Inflammatory macrophage (primary cell): ENCODE measurements around the gene EXOG.
A peak's percentile ranks its signal among the peaks of the same experiment; 100 is the strongest.

Experiments used
- DNase-seq, 2 donors: peaks; one replicate each; pipeline ENCODE4 v3.0.0-alpha.2; 2020 to 2022

Gene EXOG

DNA sequence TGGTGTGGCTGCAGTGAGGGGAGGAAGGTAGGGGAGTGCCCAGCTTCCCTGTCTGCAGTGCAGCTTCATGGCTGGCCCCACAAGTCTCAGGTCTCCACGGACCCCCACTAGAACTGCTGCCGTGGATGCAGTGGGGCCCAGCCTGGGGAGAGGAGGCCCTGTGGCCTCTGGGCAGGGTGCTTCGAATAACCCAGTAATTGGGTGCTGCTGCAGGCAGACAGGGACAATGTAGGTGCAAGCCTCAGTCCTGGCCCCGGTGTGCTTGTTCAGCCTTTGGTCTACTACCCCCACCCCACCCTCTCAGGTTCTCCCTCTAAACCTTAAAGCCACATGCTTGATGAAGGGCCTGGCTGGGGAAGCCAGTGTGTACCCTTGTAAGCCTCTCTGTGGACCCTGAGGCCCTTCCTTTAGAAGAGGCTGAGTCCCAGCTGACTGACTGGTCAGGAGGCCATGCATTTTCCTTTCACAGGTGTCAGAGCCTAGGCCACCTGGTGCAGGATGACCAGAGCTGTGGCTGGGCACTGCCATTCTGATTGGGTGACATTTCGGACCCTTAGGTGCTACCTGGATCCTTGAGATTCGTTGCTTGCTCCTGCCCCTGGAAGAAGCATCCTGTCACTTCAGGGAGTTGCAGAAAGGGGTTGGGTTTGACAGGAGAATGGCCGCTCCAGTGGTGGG, 21.1 kb upstream of the EXOG start:
- DNase-seq = no peak

DNA sequence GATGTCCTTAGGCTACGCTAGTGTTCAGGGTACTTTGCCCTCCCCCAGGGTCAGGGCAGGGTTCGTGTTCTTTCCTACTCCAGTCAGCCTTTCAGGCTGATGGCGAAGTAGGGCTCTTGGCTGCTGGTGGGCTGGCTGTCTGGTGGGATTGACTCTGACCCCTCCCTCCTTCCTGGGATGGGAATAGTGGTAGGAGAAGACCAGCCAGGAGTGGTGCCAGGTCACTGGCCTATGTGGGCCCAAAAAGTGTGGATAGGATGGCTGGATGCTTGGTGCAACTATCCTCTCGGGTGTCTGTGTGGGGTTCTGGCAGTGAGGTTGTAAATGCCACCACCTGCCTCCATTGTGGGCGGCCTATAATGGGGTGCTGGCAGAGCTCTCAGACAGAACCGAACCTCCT, 20.4 kb upstream of the EXOG start:
- DNase-seq = no peak

DNA sequence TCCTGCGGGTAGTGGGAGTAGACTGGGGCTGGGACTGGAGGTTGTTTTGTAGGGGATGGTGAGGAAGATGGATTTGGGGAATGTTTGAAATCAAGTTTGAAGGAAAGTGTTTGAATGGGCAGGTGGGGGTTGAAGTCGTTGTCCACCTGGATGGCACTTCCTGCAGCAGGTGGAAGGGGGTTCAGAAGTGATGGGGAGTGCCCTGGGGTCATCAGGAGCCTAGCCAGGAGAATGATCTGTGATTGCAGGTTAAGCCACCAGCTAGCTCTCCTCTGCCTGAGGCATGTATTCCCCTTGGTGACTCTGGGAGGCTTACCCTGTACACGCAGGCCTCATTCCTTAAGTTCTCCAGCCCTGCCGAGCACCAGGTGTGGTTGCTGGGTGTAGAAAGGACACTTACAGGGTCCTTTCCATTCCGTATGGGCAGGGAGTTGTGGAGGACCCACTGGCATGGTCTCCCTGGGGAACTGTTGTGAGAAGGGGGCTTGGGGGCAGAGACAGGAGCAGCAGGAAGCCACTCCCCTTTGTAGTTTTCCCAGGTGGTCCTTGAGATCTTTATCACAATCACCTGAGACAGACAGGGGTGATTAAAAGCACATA, 19.9 kb upstream of the EXOG start:
- DNase-seq = no peak

DNA sequence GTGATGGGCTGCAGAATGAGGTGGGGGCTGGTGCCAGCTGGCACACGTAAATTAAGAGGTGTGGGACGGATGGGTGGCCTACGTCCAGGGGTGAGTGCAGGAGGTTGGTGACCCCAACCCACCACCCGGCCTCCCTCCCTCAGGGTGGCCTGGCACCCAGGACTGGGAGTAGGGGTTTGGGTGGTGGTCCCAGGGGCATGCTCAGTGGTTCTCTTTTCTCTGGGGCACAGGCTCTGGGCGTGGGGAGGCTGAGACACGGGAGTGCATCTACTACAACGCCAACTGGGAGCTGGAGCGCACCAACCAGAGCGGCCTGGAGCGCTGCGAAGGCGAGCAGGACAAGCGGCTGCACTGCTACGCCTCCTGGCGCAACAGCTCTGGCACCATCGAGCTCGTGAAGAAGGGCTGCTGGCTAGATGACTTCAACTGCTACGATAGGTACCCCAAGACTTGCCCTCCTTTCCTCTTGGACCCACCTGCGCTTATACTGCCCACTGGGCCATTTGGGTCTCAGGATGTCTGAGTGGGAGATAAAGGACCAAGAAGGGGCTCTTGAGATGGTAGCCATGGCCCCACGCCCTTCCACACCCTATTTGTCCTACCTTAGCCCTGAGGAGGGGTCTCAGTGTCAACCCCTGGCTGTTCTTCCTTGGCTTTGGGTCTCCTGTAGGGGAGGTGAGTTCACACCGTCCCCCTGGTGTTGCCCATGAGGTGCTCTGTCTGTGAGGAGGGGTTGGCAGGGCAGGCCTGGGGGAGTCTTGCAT, 18.9 kb upstream of the EXOG start:
- DNase-seq = no peak

DNA sequence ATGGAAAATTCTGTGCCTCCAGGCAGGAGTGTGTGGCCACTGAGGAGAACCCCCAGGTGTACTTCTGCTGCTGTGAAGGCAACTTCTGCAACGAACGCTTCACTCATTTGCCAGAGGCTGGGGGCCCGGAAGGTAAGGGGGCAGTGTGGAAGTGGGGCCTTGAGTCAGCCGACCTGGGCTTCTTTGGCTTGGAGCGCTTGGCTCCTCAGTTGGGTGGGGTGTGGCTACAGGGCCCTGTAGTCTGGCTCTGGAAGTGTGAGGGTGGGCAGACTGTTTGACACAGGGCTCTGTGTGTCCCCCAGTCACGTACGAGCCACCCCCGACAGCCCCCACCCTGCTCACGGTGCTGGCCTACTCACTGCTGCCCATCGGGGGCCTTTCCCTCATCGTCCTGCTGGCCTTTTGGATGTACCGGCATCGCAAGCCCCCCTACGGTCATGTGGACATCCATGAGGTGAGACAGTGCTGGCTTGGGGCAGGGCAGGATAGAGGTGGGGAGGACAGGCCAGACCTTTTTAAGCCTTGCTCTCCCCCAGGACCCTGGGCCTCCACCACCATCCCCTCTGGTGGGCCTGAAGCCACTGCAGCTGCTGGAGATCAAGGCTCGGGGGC, 18.2 kb upstream of the EXOG start:
- DNase-seq = no peak

DNA sequence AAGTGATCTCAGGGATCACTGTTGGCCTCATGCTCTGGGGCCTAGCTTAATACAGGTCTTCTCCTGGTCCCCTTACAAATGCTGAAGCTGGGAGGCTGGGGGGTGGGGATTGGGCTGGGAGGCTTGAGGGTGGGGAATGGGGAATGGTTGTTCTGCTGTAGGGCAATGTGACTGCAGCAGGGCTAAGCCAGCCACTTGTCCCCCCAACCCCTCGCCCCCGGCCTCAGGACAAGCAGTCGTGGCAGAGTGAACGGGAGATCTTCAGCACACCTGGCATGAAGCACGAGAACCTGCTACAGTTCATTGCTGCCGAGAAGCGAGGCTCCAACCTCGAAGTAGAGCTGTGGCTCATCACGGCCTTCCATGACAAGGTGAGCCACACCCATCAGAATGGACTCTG, 17.2 kb upstream of the EXOG start:
- DNase-seq = no peak

DNA sequence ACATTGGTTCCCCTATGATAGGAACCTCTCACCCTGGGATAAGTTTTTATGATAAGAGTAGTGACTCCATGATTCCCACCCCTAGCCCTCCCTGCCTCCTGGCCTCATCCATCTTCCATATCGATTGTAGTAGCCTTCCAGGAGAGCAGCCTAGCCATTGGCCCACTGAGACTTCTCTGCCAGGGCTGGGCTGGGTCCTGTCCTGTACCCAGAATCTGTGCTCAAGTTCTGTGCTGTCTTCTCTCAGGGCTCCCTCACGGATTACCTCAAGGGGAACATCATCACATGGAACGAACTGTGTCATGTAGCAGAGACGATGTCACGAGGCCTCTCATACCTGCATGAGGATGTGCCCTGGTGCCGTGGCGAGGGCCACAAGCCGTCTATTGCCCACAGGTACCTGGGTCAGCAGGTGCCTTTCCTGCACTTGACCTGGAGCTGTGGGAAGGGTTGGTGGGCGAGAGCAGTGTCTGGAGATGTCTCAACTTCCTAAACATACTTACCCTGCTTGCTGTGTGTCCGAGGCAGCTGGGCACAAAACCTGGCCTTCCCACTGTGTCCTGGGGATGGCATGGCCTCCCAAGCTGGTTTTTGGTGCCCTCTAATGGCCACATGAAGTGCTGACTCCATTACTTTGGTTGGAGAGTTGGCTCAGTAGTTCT, 16.6 kb upstream of the EXOG start:
- DNase-seq = peak; percentile 63 to 69

DNA sequence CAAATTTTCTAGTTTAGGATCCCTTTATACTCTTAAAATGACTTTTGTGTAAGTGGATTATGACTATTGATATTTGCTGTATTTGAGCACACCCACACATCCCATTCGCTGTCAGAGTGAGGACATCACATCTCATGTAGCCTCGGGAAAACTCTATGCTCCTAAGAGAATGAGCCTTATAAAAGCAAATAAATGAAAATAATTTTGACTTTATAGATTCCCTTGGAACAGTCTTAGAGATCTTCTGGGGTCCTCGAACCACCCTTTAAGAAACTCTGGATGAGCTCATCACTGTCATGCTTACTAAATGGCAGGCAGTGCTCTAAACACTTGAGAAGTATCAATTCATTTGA, 16.1 kb upstream of the EXOG start:
- DNase-seq = no peak

DNA sequence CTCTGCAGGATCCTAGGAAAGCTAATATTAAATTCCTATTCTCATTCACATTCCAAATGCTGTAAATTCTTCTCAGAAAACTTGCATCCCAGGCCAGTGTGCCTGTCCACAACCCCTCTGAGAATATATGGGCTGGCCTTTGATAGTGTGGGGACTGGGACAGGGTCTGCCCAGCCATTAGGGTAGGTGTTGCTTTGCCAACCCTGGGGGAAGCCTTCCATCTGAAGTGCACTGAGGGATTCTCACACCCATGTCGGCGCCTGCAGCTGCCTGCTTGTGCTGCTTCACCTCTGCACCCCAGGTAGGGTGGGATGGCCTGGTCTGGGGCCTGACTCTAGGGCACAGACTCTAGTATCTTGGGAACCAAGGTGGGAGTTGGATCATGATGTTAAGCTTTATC, 15.2 kb upstream of the EXOG start:
- DNase-seq = no peak

DNA sequence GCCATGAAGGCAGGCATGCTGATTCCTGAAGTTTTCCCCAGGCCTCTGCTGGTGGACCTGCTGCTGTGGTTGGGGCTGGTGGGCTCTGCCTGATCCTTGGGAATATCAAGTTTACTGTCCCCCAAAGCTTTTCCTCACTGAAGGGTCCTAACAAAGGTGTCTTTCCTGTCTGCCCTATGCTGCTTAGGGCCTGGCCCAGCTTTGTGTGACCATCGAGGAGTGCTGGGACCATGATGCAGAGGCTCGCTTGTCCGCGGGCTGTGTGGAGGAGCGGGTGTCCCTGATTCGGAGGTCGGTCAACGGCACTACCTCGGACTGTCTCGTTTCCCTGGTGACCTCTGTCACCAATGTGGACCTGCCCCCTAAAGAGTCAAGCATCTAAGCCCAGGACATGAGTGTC, 13.2 kb upstream of the EXOG start:
- no peak for DNase-seq

DNA sequence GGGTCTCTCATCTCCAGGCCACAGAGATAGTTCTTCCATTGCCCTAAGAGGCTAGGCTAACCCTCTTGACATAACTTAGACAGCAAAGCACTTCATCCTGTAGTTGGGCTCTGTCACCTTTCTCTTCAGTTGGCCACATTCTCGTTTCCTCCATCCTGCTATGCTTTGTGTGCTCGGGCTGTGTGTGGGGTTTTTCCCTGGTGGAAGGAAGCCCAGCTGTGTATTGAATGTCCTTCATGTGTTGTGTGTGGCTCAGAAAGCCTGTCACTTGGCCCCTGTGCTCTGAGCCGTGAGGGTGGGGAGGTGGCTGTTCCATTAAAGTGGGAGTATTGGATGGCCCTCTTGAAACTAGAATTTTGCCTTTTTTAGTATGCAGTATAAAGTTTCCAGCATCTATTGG, 8.8 kb upstream of the EXOG start:
- DNase-seq = no peak

DNA sequence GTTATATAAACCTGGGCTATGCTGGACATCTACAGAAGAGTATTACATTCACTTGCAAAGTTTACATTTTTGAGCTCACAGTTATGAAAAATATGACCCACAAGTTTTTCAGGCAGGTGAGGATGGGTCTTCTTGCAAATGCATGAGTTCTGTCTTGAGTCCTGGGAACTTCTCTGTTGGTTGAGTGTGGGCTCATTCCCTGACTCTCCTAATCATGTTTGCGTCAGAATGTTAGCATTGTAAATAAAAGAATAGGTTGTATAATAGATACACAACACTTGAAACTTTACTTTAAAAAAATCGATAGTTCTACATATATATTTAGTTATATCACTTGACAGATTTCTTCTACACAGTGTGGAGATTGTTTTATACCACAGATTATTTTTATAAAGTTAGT, 7.2 kb upstream of the EXOG start:
- no peak for DNase-seq

DNA sequence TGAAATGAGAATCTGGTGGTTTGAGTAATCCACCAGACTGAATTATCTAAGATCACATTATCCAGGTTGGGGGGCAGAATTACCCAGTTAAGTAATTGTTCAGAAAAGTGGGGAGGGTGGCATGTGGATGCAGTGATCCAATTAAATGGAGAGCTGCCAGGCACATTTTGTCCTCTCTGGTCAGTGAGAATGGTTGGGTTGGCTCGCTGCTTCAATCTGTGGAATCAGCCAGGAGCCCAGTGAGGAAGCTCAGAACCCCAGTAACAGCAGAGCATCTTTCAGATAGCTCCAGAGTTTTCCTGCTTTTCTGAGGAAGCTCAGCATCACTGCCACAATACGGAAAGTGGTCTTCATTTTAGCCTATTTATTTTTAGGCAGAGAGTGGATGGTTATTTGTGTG, 6.4 kb upstream of the EXOG start:
- no peak for DNase-seq

DNA sequence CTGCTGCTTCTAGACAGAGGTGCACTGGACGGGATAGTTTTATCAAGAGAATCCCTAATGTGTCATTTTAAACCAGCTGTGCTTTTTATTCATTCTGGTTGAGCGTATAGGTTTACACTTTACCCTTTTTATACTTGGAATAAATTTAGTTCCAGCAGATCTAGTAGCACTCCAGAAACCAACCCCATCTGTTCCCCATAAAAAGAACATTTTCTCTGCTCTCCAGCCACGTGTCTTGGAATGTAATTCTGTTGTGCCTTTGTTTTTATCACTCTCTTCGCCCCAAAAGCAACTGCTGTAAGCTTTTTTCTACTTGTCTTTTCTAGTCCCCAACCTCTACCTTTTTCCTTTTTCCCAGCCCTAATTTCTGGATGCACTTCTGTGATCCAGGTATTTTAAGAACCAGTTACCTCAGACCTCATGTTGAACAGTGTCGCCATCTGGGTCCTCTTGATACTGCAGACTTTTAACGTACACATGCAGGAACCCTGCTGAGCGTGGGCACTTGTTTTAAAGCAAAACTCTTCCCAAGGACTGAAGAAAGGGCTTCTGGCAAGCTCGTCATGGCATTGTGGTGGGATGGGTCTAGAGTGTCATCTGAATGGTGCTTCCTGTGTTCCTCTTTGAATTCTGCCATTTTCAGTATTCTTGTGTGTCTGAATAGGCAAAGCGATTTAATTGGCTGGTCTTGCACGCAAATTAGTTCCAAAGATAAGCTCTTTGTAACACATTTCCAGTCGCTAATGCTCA, 5.7 kb upstream of the EXOG start:
- DNase-seq = no peak

DNA sequence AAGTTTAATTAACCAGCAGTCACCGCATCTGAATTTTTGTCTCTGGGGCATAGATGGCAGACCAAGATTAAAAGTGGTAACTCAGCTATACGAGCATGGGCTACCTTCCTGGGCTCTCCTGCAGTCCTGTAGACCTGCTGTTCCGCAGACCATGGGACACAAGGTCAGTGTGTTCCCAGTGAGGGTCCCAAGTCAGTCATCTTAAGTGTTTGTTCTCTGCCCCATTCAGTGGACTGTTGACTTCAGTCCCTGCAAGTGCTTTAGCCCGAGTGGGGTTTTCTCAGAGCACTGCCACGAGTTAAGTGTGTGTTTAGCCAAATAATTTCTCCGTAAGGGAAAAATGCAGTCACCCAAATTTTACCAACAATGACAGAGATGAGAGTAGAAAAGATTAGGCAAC, 4.9 kb upstream of the EXOG start:
- DNase-seq = no peak

DNA sequence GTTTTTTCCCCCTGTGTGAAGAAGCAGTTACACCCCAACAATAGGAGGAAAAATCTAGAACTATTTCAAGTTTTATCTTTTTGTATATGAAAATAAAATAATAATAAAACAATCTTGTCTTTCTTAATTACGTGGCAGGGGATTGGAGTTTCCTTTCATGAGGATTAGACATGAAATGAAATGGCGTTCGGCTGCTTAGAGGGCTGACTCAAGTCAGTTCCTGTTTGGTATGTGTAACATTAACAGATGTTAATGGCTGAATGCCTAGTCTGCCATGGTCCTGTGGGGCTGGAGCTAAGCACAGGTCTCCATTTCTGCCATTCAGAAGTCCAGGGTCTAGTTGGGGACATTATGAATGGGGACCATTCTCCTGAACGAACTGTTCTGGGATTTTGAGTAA, 3.1 kb upstream of the EXOG start:
- peak in 1 of 2 donors; percentile 13 for DNase-seq

DNA sequence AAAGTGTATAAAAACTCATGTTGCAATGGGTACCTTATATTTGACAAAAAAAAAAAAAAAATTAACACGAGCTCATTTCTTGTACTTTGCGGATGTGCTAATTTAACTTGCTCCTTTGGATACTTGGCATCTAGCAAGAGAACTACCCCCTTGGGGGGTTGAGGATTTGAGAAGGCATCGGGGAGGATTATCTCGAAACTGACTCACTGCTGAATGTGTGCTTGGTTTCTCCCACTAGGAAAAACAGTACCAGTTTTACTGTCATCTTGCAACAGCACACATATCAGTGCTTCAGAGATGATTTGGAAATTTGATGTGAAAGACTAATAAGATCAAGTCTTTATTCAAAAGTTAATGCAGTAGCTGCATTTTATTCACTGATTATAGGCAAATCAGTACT, 891 bp downstream of the EXOG start:
- no peak for DNase-seq

DNA sequence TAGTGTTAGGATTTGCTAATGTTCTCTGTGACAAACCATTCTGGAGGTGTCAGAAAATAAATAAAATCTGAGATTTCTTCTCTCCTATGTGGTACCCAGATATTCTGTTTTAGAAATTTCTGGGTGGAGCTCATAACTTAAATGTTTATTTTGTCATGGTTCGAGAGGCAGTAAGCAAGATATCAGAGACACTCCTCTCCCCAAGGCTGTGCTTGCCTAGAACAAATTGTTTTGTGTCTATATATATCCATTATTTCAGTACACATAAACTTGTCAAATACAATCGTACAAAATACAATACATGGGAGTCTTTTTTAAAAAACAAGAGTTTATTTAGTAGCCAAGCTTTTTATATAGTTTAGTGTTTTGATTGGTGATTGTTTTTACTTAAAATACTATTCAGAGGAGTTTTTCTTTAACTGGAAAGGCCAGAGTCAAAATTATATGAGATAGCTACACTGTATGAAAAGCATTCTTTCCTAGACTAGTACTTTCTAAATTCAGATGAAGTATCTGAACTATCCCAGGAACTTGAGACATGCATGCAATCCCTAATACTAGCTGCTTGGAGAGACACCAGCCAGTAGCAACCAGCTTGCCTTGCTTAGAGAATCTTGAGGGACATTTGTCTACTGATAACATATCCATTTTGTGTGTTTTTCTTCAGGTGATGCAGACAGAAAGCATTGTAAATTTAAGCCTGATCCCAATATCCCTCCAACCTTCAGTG, 4.7 kb downstream of the EXOG start:
- no peak for DNase-seq

DNA sequence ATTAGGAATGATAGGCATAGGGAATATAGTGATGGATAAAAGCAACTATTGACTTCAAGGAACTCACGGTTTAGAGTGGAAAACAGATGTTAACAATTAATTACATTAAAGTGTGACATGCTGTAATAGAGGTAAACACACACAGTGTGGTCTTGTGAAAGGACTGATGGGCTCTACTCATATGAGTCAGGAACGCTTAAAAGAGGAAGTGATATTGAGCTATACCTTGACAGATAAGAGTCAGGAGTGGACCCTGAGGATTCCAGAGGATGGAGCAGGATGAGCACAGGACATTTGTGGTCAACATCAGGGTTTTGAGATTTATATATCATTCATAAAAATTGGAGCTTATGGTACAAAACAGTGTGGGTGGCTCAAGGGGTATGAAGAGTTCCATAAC, 11.0 kb downstream of the EXOG start:
- DNase-seq = no peak

DNA sequence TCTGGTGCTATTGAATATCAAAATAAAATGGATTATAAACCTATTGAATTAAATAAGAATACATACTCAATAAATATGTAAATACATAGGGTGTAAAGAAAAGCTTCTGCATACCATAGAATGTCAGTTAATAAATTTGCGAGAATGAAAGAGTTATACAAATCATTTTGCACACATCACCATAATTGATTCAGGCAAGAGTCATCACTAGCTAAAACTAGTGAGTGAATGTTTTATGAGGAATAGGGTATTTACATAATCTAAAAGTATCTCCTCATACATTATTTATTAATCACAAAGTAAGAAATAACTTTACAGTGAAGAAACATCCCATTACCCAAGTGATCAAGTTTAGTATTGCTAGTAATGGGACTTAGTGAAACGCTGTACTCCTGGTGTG, 13.6 kb downstream of the EXOG start:
- no peak for DNase-seq

DNA sequence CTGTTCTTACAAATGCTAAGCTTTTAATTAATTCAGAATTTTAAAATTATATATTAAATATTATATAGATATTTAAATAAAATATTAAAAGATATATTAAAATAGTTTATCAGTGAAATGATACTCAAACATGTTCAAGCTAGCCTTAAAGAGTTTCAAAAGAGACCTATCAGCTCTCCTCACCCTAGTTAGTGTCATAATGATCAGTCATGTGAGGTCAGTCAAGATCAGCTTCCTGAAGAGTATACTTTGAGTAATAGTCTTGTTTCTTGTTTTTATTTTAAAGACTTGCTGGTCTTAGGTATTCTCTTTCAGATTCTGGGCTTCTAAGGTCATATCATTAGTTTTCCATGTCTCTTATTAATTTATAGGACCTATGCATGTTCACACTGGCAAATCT, 14.5 kb downstream of the EXOG start:
- peak; percentile 5 to 23 for DNase-seq

DNA sequence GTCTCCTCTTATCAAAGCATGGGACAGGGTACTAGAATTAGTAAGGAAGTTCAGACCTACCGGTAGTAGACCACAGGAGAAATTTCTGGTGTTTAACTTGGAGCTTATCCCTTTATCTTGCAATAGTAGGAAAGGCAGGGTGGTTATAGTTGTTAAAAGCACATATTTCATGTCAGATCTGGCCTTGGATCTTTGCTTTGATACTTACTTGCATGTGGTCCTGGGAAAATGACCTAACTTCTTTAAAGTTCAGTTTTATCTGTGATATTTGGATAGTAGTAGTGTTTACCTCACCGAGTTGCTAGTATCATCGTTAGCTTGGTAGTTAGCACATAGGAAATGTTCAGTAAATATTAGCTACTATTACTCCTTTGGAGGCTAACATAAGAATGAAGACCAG, 15.4 kb downstream of the EXOG start:
- DNase-seq = no peak
